ENCODE measurements around the gene TCF12. TPM values are rescaled to one million over a fixed set of nuclear protein-coding genes. Genes with fewer than 3 reads are reported as not detected.
A peak's percentile ranks its signal among the peaks of the same experiment; 100 is the strongest.

Gene TCF12
- total and polyA plus RNA-seq, 2 of the 8 experiments (the other 6 are each of a cell fraction or from before 2014, with no cell fraction given): 85.8 to 101 TPM

DNA sequence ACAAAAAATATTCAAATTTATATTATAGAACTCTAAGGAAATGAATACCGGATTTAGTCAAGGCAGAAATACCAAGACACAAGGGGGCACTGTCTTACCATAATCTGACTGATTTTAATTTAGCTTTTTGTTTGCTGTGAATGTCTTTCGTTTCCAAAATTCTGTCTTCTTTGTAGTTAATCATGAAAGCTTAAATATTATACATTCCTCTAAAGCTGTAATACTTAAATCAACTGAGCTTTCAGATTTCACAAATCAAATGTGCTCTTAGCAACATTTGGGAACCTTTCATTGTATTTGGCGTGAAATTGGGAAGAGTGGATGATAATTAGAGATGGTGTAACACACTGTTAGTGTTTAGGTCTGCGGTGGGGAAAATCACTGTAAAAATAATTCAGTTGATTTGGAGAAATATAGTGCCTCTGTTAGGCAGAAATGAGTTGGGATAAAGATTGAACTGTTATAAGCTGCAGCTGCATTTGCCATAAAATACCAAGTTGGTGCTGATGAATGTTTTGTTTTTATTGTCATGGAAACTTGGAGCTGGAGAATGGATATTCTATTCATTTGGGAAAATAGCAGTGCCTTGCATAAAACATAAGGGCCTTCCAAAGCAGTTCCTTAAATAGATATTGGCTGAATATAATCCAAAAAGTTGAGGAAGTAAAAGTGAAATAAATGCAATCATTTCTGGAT is 228.2 kb downstream of the TCF12 start:
- Histone ChIP-seq H3K79me1 (ENCODE audit: low read depth, low read length) (no peaks in the 10 kb centered on the region), H2BK12ac (ENCODE audit: low read depth, low read length) (no peak overlapping the region)
- FAIRE-seq: no peak
- TF ChIP-seq EP300 (IDR thresholded peaks at IDR 0.05; ENCODE audit: borderline replicate concordance in 1 of 2, low read depth in 2 of 2, low read length in 2 of 2) (no peak), HDAC2 (IDR thresholded peaks at IDR 0.05; ENCODE audit: borderline replicate concordance in 1 of 2, low read depth in 2 of 2, low read length in 2 of 2) (no peak), USF2 (IDR thresholded peaks at IDR 0.05; ENCODE audit: low read length) (no peak), POLR2AphosphoS5 (IDR thresholded peaks at IDR 0.05; ENCODE audit: low read depth, low read length) (no peak), TBP (IDR thresholded peaks at IDR 0.05; ENCODE audit: low read depth, low read length) (no peak), RXRA (IDR thresholded peaks at IDR 0.05; ENCODE audit: insufficient read depth, low read depth, low read length) (no peak), CTCF (IDR thresholded peaks at IDR 0.05; ENCODE audit: control extremely low read depth in 1 of 3, insufficient read depth in 1 of 3, low read depth in 1 of 3, low read length in 3 of 3) (peak in 2 of 3 experiments; percentile 47 to 51; a peak in 2 of 4 replicates)

More for the DNA sequence above, 228.2 kb downstream of the TCF12 start:
- Histone ChIP-seq H3K18ac (ENCODE audit: extremely low read depth, low read length) (no peak overlapping the region), H3K4ac (replicated peaks; ENCODE audit: insufficient read length, low read depth, low read length) (no peak overlapping the region), H3K9me3 (ENCODE audit: insufficient read depth in 2 of 2, low read depth in 1 of 2, low read length in 1 of 2) (peaks cover under 1 to 3% of the 10 kb centered on the region in 2 experiments; a peak in 3 of 4 replicates), H3K79me2 (ENCODE audit: control insufficient read depth in 1 of 2, insufficient read depth in 2 of 2, low read length in 2 of 2) (peaks cover 0 to 5% of the 10 kb centered on the region in 2 experiments; a peak in 1 of 4 replicates), H3K27ac (ENCODE audit: low read depth, low read length) (no peak overlapping the region), H3K9ac (replicated peaks in 1 of 4; ENCODE audit: extremely low read depth in 1 of 4, low read depth in 3 of 4, low read length in 3 of 4) (peak overlapping the region in 1 of 4 experiments; percentile 34; a peak in 1 of 7 replicates), H3K23me2 (ENCODE audit: low read depth, low read length) (no peaks in the 10 kb centered on the region; the same call in 1 of the 2 replicates), H2BK15ac (ENCODE audit: low read length) (no peak overlapping the region), H2AFZ (ENCODE audit: low read length) (no peak overlapping the region), H3K4me3 (ENCODE audit: extremely low read depth in 1 of 4, insufficient read depth in 2 of 4, low read depth in 3 of 4, low read length in 4 of 4) (no peak overlapping the region), H4K5ac (ENCODE audit: insufficient read length, low read depth, low read length) (peak overlapping the region; percentile 84), H2BK120ac (replicated peaks; ENCODE audit: low read depth, low read length) (no peak overlapping the region), H4K8ac (ENCODE audit: extremely low read depth, insufficient read depth, low read length) (no peak overlapping the region), H2AK5ac (ENCODE audit: low read depth, low read length) (no peak overlapping the region), H4K20me1 (replicated peaks in 1 of 2; ENCODE audit: control insufficient read depth in 1 of 2, insufficient read depth in 2 of 2, low read length in 2 of 2) (no peaks in the 10 kb centered on the region), H3K23ac (ENCODE audit: insufficient read length) (no peak overlapping the region), H2BK5ac (ENCODE audit: low read depth, low read length) (no peak overlapping the region), H3K56ac (replicated peaks; ENCODE audit: insufficient read length, low read depth, low read length) (no peak overlapping the region), H3K36me3 (ENCODE audit: control insufficient read depth in 2 of 4, insufficient read depth in 4 of 4, low read length in 3 of 4) (peaks cover 0 to 5% (median 0%) of the 10 kb centered on the region in 4 experiments; a peak in 1 of 8 replicates), H3K4me1 (replicated peaks in 1 of 4; ENCODE audit: control insufficient read depth in 3 of 4, insufficient read depth in 4 of 4, low read length in 3 of 4) (no peaks in the 10 kb centered on the region; a peak in 3 of 7 replicates), H3K14ac (ENCODE audit: insufficient read length) (no peak overlapping the region), H4K91ac (replicated peaks; ENCODE audit: insufficient read length, low read length) (no peak overlapping the region), H2BK20ac (ENCODE audit: low read length) (no peak overlapping the region), H3K4me2 (ENCODE audit: insufficient read depth in 1 of 2, low read depth in 2 of 2, low read length in 2 of 2) (peak overlapping the region in 1 of 2 experiments; percentile 4; a peak in 1 of 4 replicates), H3K27me3 (replicated peaks in 1 of 4; ENCODE audit: control insufficient read depth in 3 of 4, extremely low read depth in 1 of 4, insufficient read depth in 3 of 4, low read length in 3 of 4) (no peaks in the 10 kb centered on the region)
- ChIA-PET POLR2A (ENCODE audit: partially characterized antibody) (interaction anchor here (0.6 to 2.6 kb wide), 4 partner anchors 113 to 263 kb away, joined by 3 to 10 read pairs (median 4); no protein-coding TSS in a partner anchor), CTCF (ENCODE audit: partially characterized antibody) (interaction anchor here (0.6 to 5.8 kb wide), 55 partner anchors 8 to 653 kb away, joined by 3 to 58 read pairs (median 4); no protein-coding TSS in a partner anchor)
- no peak for DNase-seq (ENCODE audit: low read depth in 1 of 2, low spot score in 2 of 2)
- WGBS, 2 experiments (ENCODE audit: extremely low coverage in 1 of 2, insufficient coverage in 1 of 2, insufficient read length in 1 of 2, insufficient replicate concordance in 2 of 2, low coverage in 1 of 2, low lambda C conversion rate in 2 of 2, missing lambda C conversion rate in 1 of 2): 46% methylated on average over 4 of the region's 4 CpGs; no CpG with 5 or more reads in 1 of the 2 experiments
